AG04449 (cell line): Measurements from ENCODE around the gene RBM4B.

Experiments
- CTCF ChIA-PET: fragments of 350-600 bp; formaldehyde crosslinking; extraction: SDS; loops from one replicate; lab custom pipeline; 2021; ENCODE audit warnings: antibody characterized with exemption; lab: Yijun Ruan, JAX
- POLR2A ChIA-PET: fragments of 400-600, 350-600 bp; formaldehyde crosslinking; extraction: SDS; loops from one replicate; lab custom pipeline; 2020; ENCODE audit warnings: antibody characterized with exemption, inconsistent platforms; lab: Yijun Ruan, JAX
- DNase-seq: peaks from one replicate; pipeline ENCODE4 v3.0.0-alpha.2; 2010; ENCODE audit warnings: low read depth, low spot score
- H3K4me3 ChIP-seq: 2 replicates; pipeline ENCODE4 v1.5.1; 2011; ENCODE audit warnings: low read depth, mild to moderate bottlenecking, control low read depth, low read length
- CTCF ChIP-seq: IDR thresholded peaks from one replicate; pipeline ENCODE4 v1.5.1; 2011; ENCODE audit warnings: mild to moderate bottlenecking, moderate library complexity, low read length, control low read depth, inconsistent platforms; ENCODE audit not compliant: insufficient read depth; ENCODE audit errors: missing control alignments

RBM4B gene

DNA sequence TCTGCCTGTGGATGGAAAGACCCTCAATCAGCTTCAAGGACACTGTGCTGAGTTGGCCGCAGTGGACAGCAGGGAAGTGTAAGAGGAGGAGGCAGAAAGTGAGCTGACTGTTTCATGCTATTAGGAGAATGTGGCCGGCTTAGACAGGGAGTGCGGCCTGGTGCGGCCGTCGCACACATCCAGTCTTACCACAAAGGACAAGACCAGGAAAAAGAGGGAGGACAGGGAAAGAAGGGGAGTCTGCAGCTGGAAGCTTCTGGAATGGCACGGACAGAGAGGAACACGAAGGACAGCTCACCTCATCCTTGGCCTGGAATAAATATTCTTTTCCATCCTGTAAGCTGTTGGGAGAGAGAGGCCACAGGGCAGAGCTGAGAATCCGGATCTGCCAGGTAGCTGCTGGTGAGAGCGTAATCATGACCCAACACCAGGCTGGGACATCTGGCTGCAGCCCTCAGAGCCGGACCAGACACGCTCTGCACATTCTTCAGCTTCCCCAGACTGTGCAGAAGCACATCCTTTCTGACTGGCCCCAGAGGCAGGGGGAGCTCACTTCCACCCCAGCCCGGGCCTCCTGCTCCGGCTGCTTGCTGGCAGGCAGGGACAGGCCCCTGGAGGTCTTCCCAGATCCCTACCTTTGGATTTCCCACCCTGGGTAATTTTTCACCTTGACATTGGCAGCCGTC lies 8.6 kb upstream of the RBM4B start:
- no peak for DNase-seq
- no peak overlapping the region for H3K4me3 ChIP-seq
- no peak for TF ChIP-seq CTCF
- ChIA-PET CTCF (interaction anchor here (0.6 to 1.6 kb wide), 5 partner anchors 8 to 148 kb away, joined by 3 to 6 read pairs (median 3); partner anchors contain the start of gene RBM4B), POLR2A (no interaction called here)

DNA sequence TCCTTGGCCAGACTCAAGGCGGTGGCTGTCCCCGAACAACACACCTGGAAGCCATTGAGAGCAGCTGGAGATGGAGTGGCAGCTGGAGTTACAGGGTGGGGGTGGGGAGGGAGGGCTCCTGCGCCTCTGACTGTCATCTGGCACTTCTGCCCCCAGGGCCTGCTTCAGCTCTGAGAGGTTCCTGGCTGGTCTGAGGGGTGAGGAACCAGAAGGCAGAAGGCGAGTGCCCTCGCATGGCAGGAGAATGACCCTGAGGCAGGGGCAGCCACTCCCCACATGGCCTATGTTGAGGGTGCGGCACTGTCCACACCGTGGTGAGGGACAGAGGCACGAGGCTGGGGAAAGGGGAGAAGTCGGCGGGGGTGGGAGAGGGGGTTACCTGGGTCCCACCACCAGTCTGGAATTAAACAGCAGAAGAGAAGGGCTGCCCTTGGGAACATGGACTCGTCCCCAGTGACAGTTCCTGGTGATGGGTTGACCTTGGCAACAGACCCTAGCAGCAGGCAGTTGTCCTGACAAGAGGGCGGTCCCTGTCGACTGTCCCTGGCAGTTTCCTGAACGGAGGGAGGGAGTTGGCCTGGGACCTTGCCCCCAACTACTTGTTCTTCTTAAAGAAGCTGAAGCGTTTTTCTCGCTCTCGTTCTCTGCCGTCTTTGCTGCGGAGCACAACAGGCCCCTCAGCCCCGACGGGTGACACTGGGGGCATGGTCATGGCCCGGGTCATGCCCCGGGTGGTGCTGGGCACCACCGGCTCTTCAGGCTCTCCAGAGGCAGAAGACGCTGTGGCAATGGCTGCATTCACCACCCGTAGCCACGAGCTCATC lies 7.8 kb upstream of the RBM4B start:
- ChIA-PET POLR2A (no interaction called here), CTCF (interaction anchor here (0.6 to 1.6 kb wide), 6 partner anchors 8 to 149 kb away, joined by 3 to 6 read pairs (median 3); partner anchors contain the start of gene RBM4B)

GRCh38 chr11:66684635-66685034 lies 6.9 kb upstream of the RBM4B start:
- DNase-seq, result no peak
- TF ChIP-seq CTCF, result no peak
- ChIA-PET CTCF (interaction anchor here (1.1 to 1.6 kb wide), 2 partner anchors 9 to 11 kb away, joined by 3 to 6 read pairs; no protein-coding TSS in a partner anchor), POLR2A (no interaction called here)
- H3K4me3 ChIP-seq, result no peak overlapping the region

More for the DNA sequence above, 7.8 kb upstream of the RBM4B start:
- no peak for TF ChIP-seq CTCF
- no peak for DNase-seq
- H3K4me3 ChIP-seq, result no peak overlapping the region

DNA sequence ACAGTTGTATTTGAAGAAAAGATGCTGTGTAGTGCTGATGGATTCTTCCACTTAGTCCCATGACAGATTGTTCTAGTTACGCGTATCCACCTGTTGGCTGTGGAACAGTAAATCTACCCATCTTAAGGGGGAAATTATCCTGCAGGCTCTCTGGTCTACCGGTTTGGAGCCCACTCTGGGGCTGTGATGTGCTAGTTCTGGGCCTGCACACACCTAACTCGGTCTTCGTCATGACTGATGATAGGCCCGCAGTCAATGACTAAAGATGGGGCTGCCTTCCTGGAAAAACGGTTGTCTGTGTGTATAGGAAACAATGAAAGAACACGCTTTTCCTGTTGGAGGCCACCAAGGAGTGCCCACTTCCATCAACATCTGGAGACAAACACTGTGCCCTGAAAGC lies 6.2 kb upstream of the RBM4B start:
- no peak for TF ChIP-seq CTCF
- ChIA-PET CTCF (interaction anchor here (1.1 kb wide), 1 partner anchor 11 kb away, joined by 3 read pairs; no protein-coding TSS in a partner anchor), POLR2A (no interaction called here)
- no peak overlapping the region for H3K4me3 ChIP-seq
- DNase-seq, result no peak

- TF ChIP-seq CTCF, result no peak
- no peak overlapping the region for H3K4me3 ChIP-seq
- CTCF ChIA-PET, result interaction anchor here (1.2 to 7.0 kb wide), 5 partner anchors 11 to 273 kb away, joined by 3 to 115 read pairs (median 35); no protein-coding TSS in a partner anchor
- POLR2A ChIA-PET, result no interaction called here
- no peak for DNase-seq
Observed at GRCh38 chr11:66680966-66681645, 3.4 kb upstream of the RBM4B start.
